NCI-H2107 treated with DMSO at 0.1 percent for 48 hours (cell line): ENCODE measurements around the gene LSM10.
A peak's percentile ranks its signal among the peaks of the same experiment; 100 is the strongest.

ENCODE experiments used
- DNase-seq: peaks from one replicate; lab custom pipeline; 2025; ENCODE audit not compliant: unreplicated experiment; lab: John Stamatoyannopoulos, UW

LSM10 gene

GRCh38 chr1:36411674-36412648, 14.3 kb upstream of the LSM10 start:
- DNase-seq: no peak

GRCh38 chr1:36408479-36408878, 10.8 kb upstream of the LSM10 start:
- DNase-seq: no peak

- DNase-seq: no peak
These were observed 8.7 kb upstream of the LSM10 start for GRCh38 chr1:36406440-36406839.

- no peak for DNase-seq
These were observed 4.8 kb upstream of the LSM10 start for GRCh38 chr1:36402504-36402890.

GRCh38 chr1:36401602-36402503, 4.1 kb upstream of the LSM10 start:
- no peak for DNase-seq

- DNase-seq: no peak
These were observed 3.3 kb upstream of the LSM10 start for GRCh38 chr1:36400825-36401601.

- DNase-seq: no peak
These were observed 2.8 kb upstream of the LSM10 start for GRCh38 chr1:36400514-36400824.

GRCh38 chr1:36398370-36398977, 766 bp upstream of the LSM10 start:
- no peak for DNase-seq

- DNase-seq: no peak
These were observed 678 bp downstream of the LSM10 start for GRCh38 chr1:36397083-36397377.

GRCh38 chr1:36396359-36396758, 1.3 kb downstream of the LSM10 start:
- DNase-seq: no peak

- no peak for DNase-seq
These were observed 4.0 kb downstream of the LSM10 start for GRCh38 chr1:36393686-36394085.

GRCh38 chr1:36392836-36393235, 4.9 kb downstream of the LSM10 start:
- DNase-seq: no peak

GRCh38 chr1:36391271-36391670, 6.4 kb downstream of the LSM10 start:
- DNase-seq: no peak

GRCh38 chr1:36390411-36390810, 7.3 kb downstream of the LSM10 start:
- DNase-seq: no peak

- no peak for DNase-seq
These were observed 7.7 kb downstream of the LSM10 start for GRCh38 chr1:36389999-36390398.

GRCh38 chr1:36389261-36389660, 8.4 kb downstream of the LSM10 start:
- no peak for DNase-seq

- DNase-seq: no peak
These were observed 10.4 kb downstream of the LSM10 start for GRCh38 chr1:36387141-36387949.

GRCh38 chr1:36386265-36387140, 11.2 kb downstream of the LSM10 start:
- DNase-seq: peak; percentile 90
